HEK293T (cell line): ENCODE measurements around the gene STON2.

Experiments used
- CTCF ChIA-PET: fragments of 350-600 bp; formaldehyde crosslinking; extraction: SDS; loops from one replicate; lab custom pipeline; 2021; ENCODE audit warnings: antibody characterized with exemption, inconsistent platforms; lab: Yijun Ruan, JAX
- POLR2A ChIA-PET: fragments of 350-600 bp; formaldehyde crosslinking; extraction: SDS; loops from one replicate; lab custom pipeline; 2020; ENCODE audit warnings: antibody characterized with exemption, inconsistent platforms; lab: Yijun Ruan, JAX
- DNase-seq: peaks from one replicate; pipeline ENCODE4 v3.0.0; 2012; ENCODE audit warnings: mixed read lengths; ENCODE audit errors: extremely low spot score
- ARNT ChIP-seq: fragments of 450-650 bp; IDR thresholded peaks from 2 replicates; pipeline ENCODE4 v1.6.1; 2017; ENCODE audit warnings: mild to moderate bottlenecking
- BHLHE40 ChIP-seq: fragments of 450-650 bp; IDR thresholded peaks from 2 replicates; pipeline ENCODE4 v1.6.1; 2016; ENCODE audit warnings: mild to moderate bottlenecking, moderate library complexity, borderline replicate concordance
- CTBP1 ChIP-seq: fragments of 450-650 bp; IDR thresholded peaks from 2 replicates; pipeline ENCODE4 v1.6.1; 2016; ENCODE audit warnings: borderline replicate concordance
- ELF4 ChIP-seq: fragments of 450-650 bp; IDR thresholded peaks from 2 replicates; pipeline ENCODE4 v1.6.1; 2017; ENCODE audit warnings: antibody characterized with exemption
- FOXA1 ChIP-seq: fragments of 450-650 bp; IDR thresholded peaks from 2 replicates; pipeline ENCODE4 v1.6.1; 2016; ENCODE audit warnings: mild to moderate bottlenecking
- FOXK2 ChIP-seq: fragments of 450-650 bp; IDR thresholded peaks from 2 replicates; pipeline ENCODE4 v1.6.1; 2016; ENCODE audit warnings: mild to moderate bottlenecking
- FOXM1 ChIP-seq: fragments of 450-650 bp; IDR thresholded peaks from 2 replicates; pipeline ENCODE4 v1.6.1; 2017; ENCODE audit warnings: mild to moderate bottlenecking, borderline replicate concordance
- HDGF ChIP-seq: fragments of 450-650 bp; IDR thresholded peaks from 2 replicates; pipeline ENCODE4 v1.6.1; 2017; ENCODE audit warnings: antibody characterized with exemption, borderline replicate concordance
- L3MBTL2 ChIP-seq: fragments of 450-650 bp; conservative IDR thresholded peaks from 2 replicates; pipeline ENCODE4 v1.6.1; 2016; ENCODE audit warnings: mild to moderate bottlenecking
- LEF1 ChIP-seq: fragments of 450-650 bp; IDR thresholded peaks from 2 replicates; pipeline ENCODE4 v1.6.1; 2017; ENCODE audit warnings: mild to moderate bottlenecking, borderline replicate concordance
- NFRKB ChIP-seq: fragments of 450-650 bp; IDR thresholded peaks from 2 replicates; pipeline ENCODE4 v1.6.1; 2016; ENCODE audit warnings: mild to moderate bottlenecking, moderate library complexity
- SP1 ChIP-seq: fragments of 450-650 bp; IDR thresholded peaks from 2 replicates; pipeline ENCODE4 v1.6.1; 2017
- SUZ12 ChIP-seq: fragments of 450-650 bp; IDR thresholded peaks from 2 replicates; pipeline ENCODE4 v1.6.1; 2016; ENCODE audit warnings: mild to moderate bottlenecking
- TARDBP ChIP-seq: fragments of 450-650 bp; IDR thresholded peaks from 2 replicates; pipeline ENCODE4 v1.6.1; 2016
- ZNF384 ChIP-seq: fragments of 450-650 bp; IDR thresholded peaks from 2 replicates; pipeline ENCODE4 v1.6.1; 2016
- TF ChIP-seq, protein P1 (sequence below): fragments of 450-650 bp; IDR thresholded peaks from 2 replicates; pipeline ENCODE4 v1.6.1; 2016

The STON2 gene

DNA sequence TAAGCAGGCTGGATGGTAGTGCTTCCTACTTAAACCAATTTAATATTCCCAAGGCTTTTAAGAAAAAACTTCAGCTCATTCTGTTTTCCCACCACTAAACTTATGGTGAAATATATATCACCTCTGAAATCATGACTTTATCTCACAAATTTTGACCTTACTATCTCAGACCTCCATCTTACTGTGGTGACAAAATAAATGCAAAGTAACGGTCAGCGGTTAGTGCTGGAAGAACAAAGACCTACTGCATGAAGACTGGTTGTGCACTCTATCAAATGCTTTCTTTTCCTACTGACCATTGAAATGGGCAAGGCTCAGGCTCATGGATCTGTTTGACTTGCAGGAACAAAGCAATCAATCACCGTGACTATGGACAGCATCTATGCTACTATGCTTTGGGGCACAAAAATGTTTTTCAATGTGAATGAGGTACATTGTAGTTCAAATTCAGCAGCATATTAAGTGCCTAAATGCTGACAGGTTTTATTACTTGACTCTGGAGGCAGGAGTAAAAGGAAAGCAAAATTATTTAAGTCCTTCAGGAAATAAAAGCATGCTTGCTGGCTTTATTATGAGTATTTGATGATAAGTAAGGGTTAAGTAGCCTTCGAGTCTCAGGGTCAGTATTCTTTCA, 136.2 kb downstream of the STON2 start:
- ChIA-PET POLR2A (no interaction called here), CTCF (interaction anchor here (0.6 kb wide), 1 partner anchor 365 kb away, joined by 4 read pairs; no protein-coding TSS in a partner anchor)
- DNase-seq = no peak
- TF ChIP-seq ARNT (no peak), L3MBTL2 (no peak), FOXK2 (no peak), TARDBP (no peak), NFRKB (no peak), SP1 (no peak), FOXM1 (no peak), FOXA1 (no peak), HDGF (no peak), ELF4 (no peak), LEF1 (no peak)
- TF ChIP-seq, protein P1, sequence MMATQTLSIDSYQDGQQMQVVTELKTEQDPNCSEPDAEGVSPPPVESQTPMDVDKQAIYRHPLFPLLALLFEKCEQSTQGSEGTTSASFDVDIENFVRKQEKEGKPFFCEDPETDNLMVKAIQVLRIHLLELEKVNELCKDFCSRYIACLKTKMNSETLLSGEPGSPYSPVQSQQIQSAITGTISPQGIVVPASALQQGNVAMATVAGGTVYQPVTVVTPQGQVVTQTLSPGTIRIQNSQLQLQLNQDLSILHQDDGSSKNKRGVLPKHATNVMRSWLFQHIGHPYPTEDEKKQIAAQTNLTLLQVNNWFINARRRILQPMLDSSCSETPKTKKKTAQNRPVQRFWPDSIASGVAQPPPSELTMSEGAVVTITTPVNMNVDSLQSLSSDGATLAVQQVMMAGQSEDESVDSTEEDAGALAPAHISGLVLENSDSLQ = no peak

DNA sequence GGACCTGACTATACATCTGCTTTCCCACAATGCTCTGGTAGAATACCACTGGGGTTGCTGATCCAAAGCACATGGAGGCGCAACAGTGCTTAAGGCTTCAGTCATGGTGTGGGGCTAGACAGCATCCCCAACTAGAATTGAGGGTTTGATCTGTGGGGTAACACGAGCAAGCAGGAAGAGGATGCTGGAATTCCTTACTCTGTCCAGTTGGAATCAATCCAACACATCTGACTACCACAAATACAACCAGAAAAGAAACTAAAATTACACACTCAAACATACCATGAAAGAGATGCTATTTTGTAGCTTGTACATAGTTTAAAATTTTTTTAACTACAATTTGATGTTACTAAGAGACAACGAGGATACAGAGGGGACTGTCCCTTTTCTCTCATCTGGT, 138.9 kb downstream of the STON2 start:
- TF ChIP-seq SUZ12 = no peak
- no peak for TF ChIP-seq ARNT
- TF ChIP-seq HDGF = no peak
- TF ChIP-seq ELF4 = no peak
- TF ChIP-seq ZNF384 = no peak
- no peak for TF ChIP-seq L3MBTL2
- no peak for TF ChIP-seq BHLHE40
- TF ChIP-seq, protein P1 = no peak
- TF ChIP-seq LEF1 = no peak
- no peak for TF ChIP-seq FOXK2
- TF ChIP-seq TARDBP = no peak
- TF ChIP-seq FOXA1 = no peak
- no peak for DNase-seq
- CTCF ChIA-PET = no interaction called here
- POLR2A ChIA-PET = no interaction called here

DNA sequence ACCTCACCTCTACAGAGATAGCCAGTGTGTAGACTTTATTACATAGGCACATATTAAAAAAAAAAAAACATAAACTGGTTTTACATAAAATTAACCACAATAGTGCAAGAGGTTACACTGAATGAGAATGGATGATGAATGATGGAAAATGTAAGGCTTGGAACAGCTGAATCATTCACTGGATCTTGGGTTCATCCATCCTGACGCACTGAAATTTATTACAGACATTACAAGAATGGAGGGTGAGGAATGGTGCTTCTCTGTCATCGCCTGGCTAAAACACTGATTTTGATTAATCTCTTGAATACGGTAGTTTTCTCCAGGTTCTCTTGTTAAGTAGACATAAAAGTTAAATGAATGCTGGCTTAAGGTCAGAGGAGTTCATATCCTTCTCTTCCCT, 139.4 kb downstream of the STON2 start:
- DNase-seq = no peak
- TF ChIP-seq FOXA1 = no peak
- TF ChIP-seq, protein P1 = no peak
- no peak for TF ChIP-seq HDGF
- no peak for TF ChIP-seq ARNT
- TF ChIP-seq ZNF384 = no peak
- TF ChIP-seq FOXK2 = no peak
- no peak for TF ChIP-seq NFRKB
- no peak for TF ChIP-seq SP1
- TF ChIP-seq LEF1 = no peak
- no peak for TF ChIP-seq L3MBTL2
- TF ChIP-seq SUZ12 = no peak
- no peak for TF ChIP-seq TARDBP
- TF ChIP-seq CTBP1 = no peak
- ChIA-PET CTCF (no interaction called here), POLR2A (no interaction called here)

DNA sequence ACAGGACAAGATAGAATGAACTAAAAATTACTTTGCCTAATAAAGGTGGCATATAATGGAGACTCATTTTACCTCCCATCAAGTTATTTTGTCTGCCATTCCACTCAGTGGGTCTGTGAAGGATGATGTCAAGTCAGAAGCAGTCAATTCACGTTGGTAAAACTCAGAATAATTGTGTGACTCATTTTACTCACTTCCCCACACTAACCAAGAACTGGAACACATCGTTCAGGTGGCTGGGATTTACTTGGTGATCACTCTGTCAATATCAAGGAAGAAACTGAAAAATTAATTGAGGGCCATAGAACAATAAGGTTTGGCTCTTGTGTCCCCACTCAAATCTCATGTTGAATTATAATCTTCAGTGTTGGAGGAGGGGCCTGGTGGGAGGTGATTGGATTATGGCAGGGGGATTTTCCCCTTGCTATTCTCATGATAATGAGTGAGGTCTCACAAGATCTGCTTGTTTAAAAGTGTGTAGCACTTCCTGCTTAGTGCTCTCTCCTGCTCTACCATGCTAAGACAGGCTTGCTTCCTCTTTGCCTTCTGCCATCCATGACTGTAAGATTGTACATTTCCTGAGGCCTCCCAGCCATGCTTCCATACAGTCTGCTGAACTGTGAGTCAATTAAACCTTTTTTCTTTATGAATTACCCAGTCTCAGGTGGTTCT, 143.7 kb downstream of the STON2 start:
- DNase-seq = no peak
- no peak for TF ChIP-seq CTBP1
- no peak for TF ChIP-seq SP1
- POLR2A ChIA-PET = no interaction called here
- CTCF ChIA-PET = no interaction called here

DNA sequence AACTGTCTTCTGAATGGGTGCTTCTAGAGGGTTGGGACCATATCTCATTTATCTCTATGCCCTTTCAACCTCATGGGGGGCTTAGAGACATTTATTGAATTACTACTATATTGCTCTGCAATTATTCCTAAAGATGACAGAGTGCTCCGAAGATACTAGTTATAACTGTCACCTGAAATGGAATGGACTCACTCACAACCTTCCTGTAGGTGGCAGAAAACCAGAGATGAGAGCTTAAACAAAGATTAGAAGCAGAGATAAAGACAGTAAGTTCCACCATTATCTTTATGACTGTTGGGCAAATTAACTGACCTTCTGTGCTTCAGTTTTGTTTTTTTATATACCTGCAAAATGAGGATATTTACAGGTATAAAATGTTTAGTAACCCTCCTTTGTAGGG, 147.8 kb downstream of the STON2 start:
- POLR2A ChIA-PET = no interaction called here
- no peak for DNase-seq
- CTCF ChIA-PET = interaction anchor here (0.5 to 1.2 kb wide), 4 partner anchors 24 to 197 kb away, joined by 3 to 5 read pairs (median 3); no protein-coding TSS in a partner anchor
- no peak for TF ChIP-seq FOXM1
- TF ChIP-seq ARNT = no peak
- TF ChIP-seq FOXK2 = no peak
- no peak for TF ChIP-seq HDGF
- no peak for TF ChIP-seq SUZ12
- TF ChIP-seq ZNF384 = no peak
- no peak for TF ChIP-seq BHLHE40
- no peak for TF ChIP-seq SP1

DNA sequence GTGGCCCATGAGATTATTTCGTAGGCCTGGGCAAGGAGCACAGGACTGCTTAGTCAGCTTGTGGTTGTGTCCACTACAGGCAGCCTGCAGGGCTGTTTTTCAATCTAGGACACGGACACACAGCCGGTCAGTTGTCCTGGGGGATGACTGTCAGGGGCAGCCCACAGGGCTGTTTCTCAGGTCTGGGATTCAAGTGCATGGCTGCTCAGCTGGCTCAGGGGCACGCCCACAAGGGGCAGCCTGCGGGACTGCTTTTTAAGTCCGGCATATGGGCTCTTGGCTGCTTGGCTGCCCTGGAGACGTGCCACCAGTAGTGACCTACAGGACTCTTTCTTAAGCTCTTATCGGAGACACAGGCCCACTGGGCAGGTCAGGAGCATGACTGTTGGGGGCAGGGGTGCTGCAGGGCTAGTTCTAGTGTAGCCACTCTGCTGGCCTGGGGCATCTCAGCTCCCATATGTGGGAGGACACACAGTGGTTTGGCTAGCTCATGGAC, 152.8 kb downstream of the STON2 start:
- no peak for DNase-seq
- POLR2A ChIA-PET = interaction anchor here (1.5 kb wide), 1 partner anchor 26 kb away, joined by 5 read pairs; the partner anchor contains the start of gene GTF2A1
- CTCF ChIA-PET = no interaction called here
- TF ChIP-seq HDGF (no peak), FOXA1 (no peak), ELF4 (no peak), ARNT (no peak), BHLHE40 (no peak), SUZ12 (no peak), L3MBTL2 (no peak), CTBP1 (no peak), FOXK2 (no peak), FOXM1 (no peak), NFRKB (no peak), LEF1 (no peak), SP1 (no peak), TARDBP (no peak), ZNF384 (no peak)
- TF ChIP-seq, protein P1 = no peak
